NCI-H748 (cell line): ENCODE data around the gene ZBTB34.

ENCODE experiments used
- DNase-seq: peaks from one replicate; lab custom pipeline; 2025; ENCODE audit not compliant: unreplicated experiment; lab: John Stamatoyannopoulos, UW

Gene ZBTB34

GRCh38 chr9:126875756-126876510, 15.5 kb downstream of the ZBTB34 start:
- no peak for DNase-seq

GRCh38 chr9:126876531-126876930, 16.1 kb downstream of the ZBTB34 start:
- no peak for DNase-seq

GRCh38 chr9:126877418-126877817, 17.0 kb downstream of the ZBTB34 start:
- DNase-seq, result no peak

GRCh38 chr9:126879288-126879687, 18.8 kb downstream of the ZBTB34 start:
- DNase-seq, result no peak

GRCh38 chr9:126880226-126880946, 19.9 kb downstream of the ZBTB34 start:
- DNase-seq, result no peak

- DNase-seq, result no peak
These were observed 20.5 kb downstream of the ZBTB34 start for GRCh38 chr9:126880947-126881332.

GRCh38 chr9:126882746-126883145, 22.3 kb downstream of the ZBTB34 start:
- no peak for DNase-seq

- no peak for DNase-seq
These were observed 23.2 kb downstream of the ZBTB34 start for GRCh38 chr9:126883636-126884035.

- no peak for DNase-seq
These were observed 24.7 kb downstream of the ZBTB34 start for GRCh38 chr9:126885131-126885641.

GRCh38 chr9:126886034-126886822, 25.8 kb downstream of the ZBTB34 start:
- no peak for DNase-seq

GRCh38 chr9:126886897-126887296, 26.5 kb downstream of the ZBTB34 start:
- no peak for DNase-seq

GRCh38 chr9:126891676-126892075, 31.2 kb downstream of the ZBTB34 start:
- no peak for DNase-seq

GRCh38 chr9:126893079-126893478, 32.6 kb downstream of the ZBTB34 start:
- no peak for DNase-seq

- DNase-seq, result no peak
These were observed 33.7 kb downstream of the ZBTB34 start for GRCh38 chr9:126894052-126894603.

GRCh38 chr9:126902210-126902609, 41.8 kb downstream of the ZBTB34 start:
- no peak for DNase-seq

GRCh38 chr9:126904586-126904985, 44.1 kb downstream of the ZBTB34 start:
- DNase-seq, result no peak

GRCh38 chr9:126906091-126906490, 45.7 kb downstream of the ZBTB34 start:
- no peak for DNase-seq

GRCh38 chr9:126907058-126907457, 46.6 kb downstream of the ZBTB34 start:
- no peak for DNase-seq

GRCh38 chr9:126914458-126915280, 54.2 kb downstream of the ZBTB34 start, which contains the start of gene RALGPS1:
Gene RALGPS1 (plus strand): TSS chr9:126914782. CDS start chr9:126962290, 47,508 bp downstream.
- DNase-seq, result peak; percentile 99

- DNase-seq, result peak; percentile 89
These were observed 54.9 kb downstream of the ZBTB34 start for GRCh38 chr9:126915281-126915816.
